RPMI7951 (cell line): ENCODE results near the gene ATP12A. TPM values are rescaled to one million over a fixed set of nuclear protein-coding genes. Genes with fewer than 3 reads are reported as not detected.

Experiments
- DNase-seq: peaks from one replicate; pipeline ENCODE4 v3.0.0-alpha.2; 2012; ENCODE audit warnings: low read depth
- total RNA-seq: library from RNA; depleted of rRNA; stranded (reverse); fragments of >200 nt; shearing (Covaris generic); gene quantifications from 2 replicates; pipeline ENCODE4 v1.2.3, GENCODE V29; 2014; rRNA removed

Gene ATP12A
- total RNA-seq = not detected in 2 replicates

DNA sequence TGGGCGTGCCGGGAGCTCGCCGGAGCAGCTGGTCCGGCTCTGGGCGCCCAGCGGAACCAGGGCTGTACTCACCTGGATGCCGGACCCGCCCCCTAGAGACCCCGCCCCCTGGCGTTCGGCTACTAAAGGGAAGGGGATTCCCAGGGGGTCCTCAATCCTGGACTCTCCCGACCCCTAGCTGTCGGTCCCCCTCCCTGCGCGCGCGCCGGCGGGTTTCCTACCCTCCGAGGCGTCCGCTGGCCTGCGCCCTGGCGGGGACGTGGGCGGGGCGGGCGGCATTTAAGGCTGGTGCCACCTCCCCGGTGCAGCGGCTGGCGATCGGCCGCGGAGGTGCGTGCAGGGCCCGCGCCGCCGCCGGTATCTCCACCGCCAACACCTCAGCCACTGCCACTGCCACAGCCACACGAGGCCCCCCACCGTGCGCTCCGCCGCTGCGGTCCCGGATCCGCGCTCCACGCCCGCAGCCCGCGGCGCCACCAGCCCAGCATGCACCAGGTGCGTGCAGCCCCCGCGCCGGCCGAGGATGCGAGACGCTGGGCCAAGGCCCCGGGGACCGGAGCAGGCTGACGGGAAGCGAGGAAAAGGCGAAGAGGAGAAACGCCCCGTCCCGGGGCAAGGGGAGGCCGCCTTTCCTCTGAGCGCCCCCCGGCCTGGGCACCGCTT, at the start of gene ATP12A:
ATP12A (plus strand) TSS at position 151 of the 663 bp plus-strand sequence; CDS start at position 487, 336 bp downstream.
- no peak for DNase-seq

- DNase-seq = peak; percentile 16
These were observed 49.2 kb upstream of the ATP12A start for GRCh38 chr13:24630851-24631620.

DNA sequence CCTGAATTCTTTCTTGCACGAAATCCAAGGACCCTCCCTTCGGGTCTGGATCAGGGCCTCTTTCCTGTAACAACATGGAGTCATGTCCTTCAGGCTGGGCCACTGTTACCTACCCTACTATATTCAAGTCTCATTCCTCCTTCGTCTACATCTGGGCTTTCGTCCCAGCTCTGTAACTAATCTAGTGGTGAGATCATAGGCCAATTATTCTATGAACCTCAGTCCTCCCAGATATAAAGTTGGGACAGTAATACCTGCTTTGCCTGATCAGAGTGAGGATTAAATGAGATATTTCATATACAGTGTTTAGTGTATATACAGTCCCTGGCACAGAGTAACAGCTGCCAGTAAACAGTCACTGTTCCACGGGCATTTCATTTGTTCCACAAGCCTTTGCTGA, 48.3 kb upstream of the ATP12A start:
- DNase-seq = no peak

- DNase-seq = peak; percentile 25
These were observed 47.7 kb upstream of the ATP12A start for GRCh38 chr13:24632382-24633121.

DNA sequence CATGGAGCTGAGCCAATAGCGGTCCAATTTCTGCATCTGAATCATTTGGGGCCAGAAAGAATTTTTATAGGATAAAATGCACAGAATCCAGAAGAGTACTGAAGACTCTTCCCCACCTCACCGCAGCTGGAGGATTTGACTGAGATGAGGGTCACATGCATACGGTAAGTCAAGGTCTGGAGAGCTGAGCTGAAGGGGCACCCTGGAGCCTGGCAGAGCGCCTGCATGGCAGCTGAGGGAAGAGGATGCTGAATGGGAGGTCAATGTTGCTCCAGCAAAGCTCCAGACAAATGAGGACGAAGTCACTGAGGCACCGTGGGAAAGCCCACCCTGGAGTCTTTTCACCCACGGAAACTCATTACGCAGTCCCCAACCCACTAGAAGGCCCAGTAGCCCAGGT, 43.4 kb upstream of the ATP12A start:
- no peak for DNase-seq

- DNase-seq = no peak
These were observed 42.1 kb upstream of the ATP12A start for GRCh38 chr13:24638096-24638495.

- DNase-seq = no peak
These were observed 39.5 kb upstream of the ATP12A start for GRCh38 chr13:24640752-24641151.

- DNase-seq = no peak
These were observed 38.0 kb upstream of the ATP12A start for GRCh38 chr13:24642219-24642618.

DNA sequence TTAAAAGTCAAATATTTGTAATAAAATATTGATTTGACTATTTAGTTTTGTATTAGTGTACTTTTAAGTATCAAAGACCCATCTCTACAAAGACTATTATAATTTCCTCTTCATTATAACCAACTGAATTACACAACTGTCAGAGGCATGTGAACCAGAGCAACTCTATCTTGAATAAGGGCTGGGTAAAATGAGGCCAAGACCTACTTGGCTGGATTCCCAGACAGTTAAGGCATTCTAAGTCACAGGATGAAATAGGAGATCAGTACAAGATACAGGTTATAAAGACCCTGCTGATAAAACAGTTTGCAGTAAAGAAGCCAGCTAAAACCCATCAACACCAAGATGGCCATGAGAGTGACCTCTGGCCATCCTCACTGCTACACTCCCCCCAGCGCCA, 36.2 kb upstream of the ATP12A start:
- DNase-seq = no peak

DNA sequence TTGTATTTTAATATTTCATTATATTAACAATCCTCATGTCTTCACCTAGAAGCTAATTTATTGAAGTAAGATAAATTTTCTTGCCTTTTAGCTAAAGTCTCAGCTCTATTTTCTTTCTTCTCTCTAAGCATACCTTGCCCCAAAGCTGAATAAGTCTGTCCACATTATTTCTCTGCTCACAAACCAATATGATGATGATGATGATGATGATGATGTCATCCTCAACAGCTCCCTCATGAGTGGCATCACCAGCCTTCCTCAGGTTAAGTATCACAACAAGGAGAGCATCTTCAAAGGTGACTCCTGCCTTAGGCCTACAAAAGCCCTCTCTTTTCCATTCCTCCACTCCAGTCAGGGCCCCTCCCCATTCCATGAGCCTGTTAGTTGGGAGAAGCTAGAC, 31.9 kb upstream of the ATP12A start:
- DNase-seq = no peak

DNA sequence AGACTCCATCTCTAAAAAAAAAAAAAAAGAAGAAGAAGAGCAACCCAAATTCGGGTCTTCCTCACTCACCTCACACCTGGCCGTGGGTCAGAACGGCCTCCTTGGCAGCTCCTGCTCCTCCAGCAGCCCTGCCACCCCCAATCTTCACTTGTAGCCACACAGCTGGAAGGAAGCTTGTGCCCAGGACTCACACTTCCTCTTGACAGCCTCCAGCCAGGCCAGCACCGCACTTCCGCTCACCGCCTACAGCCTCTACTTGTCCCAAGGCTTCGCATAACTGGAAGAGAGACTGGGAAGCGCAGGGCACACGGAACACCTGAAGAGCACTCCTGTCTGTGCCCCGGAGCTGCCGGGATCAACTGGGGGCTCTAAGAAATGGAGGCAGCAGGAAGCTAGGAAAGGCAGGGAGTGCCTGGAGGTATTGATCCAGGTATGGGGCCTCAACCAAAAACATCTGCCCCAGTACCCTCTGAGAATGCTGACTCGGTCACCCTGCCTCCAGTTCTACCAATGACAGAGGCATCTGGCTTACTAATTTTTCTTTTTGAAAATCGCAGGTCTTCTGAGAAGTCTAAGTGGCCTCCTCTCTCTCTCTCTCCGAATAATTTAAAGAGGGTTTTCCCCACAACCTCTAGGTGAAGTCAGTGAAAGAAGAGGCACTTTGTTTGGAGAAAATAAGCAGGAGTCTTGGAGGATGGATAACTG, 31.1 kb upstream of the ATP12A start:
- DNase-seq = no peak

DNA sequence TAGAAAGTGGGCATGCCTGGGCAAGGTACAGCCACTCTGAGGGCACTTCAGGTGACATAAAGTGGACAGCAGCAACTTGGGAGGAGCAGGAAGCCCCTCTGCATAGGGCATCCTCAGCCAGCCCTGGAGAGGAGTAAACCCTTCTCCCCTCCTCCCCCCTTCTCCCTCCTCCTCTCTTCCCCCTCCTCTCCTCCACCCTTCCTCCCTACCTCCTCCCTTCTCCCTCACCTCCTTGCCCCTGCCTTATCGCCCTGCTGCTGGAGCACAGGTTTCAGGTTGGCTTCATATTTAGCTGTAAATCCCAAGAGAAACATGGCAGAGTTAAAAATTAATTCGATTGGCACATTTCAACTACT, 30.5 kb upstream of the ATP12A start:
- no peak for DNase-seq

DNA sequence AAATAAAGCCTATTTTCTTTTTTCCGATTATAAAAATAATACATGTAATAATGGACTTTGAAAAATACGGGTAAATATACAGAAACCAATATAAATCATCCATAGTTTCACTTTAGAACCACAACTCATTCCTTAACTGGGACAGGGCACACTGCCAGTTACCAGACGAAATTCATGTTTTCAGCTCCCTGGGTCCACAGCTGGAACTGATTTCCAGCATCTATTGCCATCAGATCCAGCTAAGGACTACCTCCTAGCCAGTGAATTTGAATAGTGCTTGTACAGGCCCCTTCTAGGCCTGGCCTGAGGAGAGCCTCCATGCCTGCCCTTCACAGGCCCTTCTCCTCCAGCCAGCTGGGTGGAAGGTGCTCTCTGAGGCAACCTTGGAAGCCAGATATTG, 30.0 kb upstream of the ATP12A start:
- DNase-seq = peak; percentile 46

DNA sequence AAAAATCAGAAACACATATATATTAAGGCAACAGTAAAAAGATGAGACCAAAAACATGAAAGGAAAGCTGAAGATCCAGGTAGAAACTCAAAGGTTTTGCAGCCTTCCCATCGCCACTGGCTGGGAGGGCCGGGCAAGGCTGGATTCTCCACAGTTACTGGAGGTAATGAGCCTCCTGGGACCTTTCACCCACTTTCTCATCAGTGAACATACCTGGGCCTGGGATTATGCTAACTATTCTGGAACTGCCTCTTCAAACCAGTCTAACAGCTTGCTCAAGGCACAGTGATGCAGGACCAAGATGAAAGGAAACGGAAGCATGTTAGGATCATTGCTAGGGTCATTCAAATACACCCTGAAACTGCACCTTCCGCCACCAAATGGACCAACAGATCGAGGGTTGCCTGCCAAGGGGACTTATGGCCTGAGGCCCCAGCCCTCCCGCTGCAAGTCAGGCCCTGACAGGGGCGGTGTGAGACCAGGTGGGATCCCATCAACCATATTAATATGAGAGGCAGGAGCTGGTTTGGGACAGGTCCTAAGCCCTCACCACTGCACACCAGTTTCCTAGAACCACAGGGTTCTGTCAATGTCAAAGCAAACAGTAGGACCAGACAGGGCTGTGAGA, 28.4 kb upstream of the ATP12A start:
- no peak for DNase-seq

DNA sequence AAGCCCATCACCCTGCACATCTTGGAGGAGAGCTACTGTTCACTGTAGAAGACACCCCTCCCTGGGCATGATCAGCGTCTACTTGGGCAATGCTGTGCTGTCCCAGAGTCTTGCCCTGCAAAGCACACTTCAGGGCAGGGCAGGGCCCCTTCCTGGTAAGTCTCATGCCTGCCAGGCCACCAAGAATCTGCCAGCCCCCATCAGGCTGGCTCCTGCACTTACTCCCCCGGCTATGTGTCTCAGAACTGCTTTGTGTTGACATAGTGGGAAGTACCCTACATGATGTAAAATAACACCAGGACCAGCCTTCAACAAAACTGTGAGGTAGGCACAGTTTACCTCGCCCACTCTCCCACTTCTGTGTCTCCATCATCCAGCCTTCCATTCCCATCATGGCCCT, 27.8 kb upstream of the ATP12A start:
- no peak for DNase-seq

GRCh38 chr13:24654741-24655140, 25.5 kb upstream of the ATP12A start:
- DNase-seq = no peak

DNA sequence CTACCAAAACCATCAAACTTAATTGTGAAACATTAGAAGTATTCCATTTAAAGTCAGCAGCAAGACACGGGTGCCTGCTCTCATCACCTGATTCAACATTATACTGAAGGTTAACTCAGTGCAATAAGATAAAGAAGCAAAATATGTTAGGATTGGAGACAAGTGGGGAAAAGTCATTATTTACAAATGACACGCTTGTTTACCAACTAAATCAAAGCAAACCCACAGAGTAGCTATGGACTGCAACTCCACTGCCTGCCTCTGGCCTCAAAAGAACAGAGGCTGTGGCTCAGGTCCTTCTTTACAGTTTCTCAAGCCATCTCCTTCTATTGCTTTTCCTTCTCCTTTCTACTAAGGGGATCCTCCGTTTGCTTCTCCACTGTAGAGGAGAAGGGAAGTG, 21.0 kb upstream of the ATP12A start:
- no peak for DNase-seq

DNA sequence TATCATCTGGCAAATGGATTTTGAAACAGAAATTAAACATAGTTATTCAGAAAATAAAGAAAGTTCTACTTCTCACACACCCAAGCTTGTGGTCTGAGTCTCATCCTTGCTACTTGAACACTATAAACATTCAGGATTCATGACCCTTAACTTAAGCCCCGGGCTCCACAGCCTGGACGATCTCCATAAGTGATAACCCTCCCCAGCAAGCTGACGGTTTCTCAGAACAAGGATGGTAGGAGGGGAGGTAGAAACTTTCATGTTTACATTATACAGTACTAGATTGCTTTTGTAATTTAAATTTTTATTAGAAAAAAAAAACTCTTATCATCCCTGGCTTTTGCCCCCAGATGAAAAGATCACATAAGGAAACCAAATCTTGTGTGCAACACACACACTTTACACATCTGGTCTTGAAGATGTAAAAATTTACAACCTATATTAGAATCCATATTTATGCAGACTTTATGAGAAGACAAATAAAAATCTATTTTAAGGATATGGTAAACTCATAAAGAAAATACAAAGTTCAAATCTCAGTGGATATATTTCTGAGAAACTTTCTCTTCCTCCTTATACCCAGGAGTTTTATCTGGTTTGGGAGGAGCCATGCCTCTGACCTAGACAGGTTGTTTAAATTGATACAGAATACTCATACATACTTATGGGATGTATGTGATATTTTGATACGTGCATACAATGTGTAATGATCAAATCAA, 20.0 kb upstream of the ATP12A start:
- DNase-seq = peak; percentile 23

DNA sequence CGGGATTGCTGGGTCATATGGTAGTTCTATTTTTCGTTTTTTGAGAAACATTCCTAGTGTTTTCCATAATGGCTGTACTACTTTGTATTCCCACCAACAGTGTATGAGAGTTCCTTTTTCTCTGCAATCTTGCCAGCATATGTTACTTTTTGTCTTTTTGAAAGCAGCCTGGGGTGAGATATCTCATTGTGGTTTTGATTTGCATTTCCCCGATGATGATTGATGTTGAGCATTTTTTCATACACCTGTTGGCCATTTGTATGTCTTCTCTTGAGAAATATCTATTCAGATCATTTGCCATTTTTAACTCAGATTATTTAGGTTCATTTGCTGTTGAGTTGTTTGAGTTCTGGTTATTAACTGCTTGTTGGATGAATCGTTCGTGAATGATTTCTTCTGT, 18.5 kb upstream of the ATP12A start:
- DNase-seq = no peak

DNA sequence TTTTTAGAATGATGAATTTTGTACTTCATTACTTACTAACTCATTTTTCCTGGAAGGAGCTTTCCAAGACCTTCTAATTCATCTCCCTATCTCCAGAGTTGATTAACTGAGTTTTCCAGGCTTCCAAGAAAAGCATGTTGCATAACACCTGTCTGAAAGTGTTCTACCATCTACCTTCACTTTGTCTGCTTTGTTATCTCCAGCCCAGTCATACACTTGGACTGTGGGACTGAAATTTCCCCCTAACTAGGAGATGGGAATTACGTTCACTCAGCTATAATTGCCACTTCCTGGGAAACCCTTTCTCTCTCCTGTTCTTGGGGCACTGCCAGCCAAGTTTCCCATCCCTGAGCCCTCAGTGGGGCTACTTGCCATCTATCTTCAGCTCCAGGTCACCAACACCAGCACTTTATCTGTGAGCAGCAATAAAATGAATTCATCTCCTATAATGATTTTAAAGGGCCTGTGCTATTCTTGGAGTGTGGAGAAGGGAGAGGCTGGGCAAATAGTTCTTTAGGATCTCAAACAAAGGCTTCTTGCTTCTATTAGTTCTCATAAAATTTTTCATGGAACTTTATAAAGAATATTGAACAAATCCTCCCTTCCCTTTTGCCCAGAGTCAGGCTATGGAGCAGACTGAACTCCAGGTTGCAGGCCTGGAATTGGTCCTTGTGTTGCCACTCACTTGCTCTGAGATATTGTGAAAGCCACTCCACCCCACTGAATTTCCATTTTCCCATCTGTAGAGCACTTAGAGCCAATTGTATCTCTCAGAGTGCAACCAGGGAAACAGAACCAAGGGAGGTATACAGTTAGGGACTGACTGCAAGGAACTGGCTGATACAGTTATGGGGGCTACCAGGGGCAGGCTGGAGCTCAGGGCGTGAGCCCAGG, 17.8 kb upstream of the ATP12A start:
- DNase-seq = no peak
